ENCODE measurements around the gene OPN1SW.

OPN1SW gene

DNA sequence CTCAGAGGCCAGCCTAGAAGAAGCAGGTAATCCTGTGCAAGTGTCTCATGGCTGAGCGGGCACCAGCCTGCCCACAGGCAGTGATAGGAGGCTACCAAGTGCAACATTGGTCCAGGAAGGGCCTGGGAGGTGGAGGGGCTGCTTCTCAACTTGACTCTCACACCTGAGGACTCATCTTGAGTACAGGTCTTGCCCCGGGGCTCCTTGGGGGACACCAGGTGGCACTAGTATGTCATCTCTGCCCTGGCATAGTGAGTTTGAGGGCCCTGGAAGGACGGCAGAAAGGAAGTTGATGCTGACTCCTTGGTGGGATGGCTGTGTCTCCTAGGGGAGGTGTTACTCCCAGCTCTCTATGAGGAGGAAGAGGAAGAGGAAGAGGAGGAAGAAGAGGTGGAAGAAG, 18.4 kb upstream of the OPN1SW start:
- DNase-seq (ENCODE audit: low read depth in 2 of 2, low spot score in 1 of 2), result no peak

DNA sequence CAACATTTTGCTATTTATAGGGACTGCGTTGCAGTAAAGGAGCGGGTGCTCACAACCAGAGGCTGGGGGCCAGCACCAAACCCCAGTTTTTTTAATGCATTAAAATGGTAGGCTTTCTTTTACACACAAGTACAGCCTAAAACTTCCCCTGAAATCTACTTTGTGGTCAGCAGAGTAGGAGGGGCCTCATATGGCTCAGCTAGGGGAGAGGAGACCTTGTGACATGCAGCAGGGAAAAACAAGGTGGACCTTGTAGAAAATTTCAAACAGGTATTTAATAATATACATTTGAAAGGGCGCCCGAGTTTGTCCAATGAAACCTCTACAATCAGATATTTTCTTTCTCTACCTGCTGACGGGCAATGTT, 17.6 kb upstream of the OPN1SW start:
- DNase-seq (ENCODE audit: low read depth in 2 of 2, low spot score in 1 of 2), result no peak

DNA sequence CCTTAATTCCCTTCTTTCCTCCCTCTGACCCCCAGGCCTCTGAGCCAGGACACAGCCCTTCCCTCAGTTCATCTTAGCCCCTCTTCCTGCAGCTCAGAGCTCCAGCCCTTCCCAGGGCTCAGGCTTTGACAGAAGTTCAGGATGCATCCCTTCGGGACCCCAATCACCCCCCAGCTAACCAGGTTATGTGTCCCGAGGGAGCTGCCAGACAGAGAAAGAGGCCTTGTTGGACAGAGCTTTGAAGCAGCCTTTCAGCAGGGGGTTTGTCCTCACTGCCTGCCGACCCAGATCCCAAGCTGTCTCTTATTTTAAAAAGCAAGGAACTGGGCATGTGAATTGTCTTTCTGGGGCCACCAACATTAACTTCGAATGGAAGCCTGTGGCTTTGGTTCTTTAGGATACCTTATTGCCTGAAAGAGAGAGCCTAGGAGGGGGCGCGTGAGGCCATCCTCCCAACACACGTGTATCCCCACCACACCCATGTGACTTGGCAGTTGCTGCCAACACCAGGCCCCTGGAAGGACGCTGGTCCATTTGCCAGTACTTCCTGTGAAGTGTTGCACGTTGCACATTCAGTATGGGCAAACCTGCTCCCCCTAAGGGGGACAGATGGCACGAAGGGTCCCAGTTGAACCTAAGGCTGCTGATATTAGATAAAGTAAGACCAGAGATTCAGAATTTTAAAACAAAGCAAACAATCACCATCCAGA, 17.0 kb upstream of the OPN1SW start:
- DNase-seq (ENCODE audit: low read depth in 2 of 2, low spot score in 1 of 2), result no peak

DNA sequence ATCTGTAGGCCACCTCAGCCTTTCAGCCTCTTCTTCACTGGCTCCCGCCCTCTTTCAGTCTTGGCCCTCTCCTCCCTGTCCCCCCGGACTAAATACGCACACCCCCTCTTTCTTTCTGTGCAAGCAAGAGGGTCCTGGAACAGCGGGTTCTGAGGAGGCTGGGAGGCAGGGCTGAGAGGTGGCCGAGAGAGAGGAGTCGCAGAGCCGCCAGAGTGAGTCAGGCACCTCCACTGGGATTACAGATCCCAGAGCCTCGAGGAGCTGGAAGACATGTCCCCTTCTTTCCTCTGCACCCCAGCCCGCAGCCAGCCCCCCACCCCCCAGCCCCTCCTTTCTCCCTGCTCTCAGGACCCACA, 16.4 kb upstream of the OPN1SW start:
- DNase-seq (ENCODE audit: low read depth in 2 of 2, low spot score in 1 of 2), result no peak

DNA sequence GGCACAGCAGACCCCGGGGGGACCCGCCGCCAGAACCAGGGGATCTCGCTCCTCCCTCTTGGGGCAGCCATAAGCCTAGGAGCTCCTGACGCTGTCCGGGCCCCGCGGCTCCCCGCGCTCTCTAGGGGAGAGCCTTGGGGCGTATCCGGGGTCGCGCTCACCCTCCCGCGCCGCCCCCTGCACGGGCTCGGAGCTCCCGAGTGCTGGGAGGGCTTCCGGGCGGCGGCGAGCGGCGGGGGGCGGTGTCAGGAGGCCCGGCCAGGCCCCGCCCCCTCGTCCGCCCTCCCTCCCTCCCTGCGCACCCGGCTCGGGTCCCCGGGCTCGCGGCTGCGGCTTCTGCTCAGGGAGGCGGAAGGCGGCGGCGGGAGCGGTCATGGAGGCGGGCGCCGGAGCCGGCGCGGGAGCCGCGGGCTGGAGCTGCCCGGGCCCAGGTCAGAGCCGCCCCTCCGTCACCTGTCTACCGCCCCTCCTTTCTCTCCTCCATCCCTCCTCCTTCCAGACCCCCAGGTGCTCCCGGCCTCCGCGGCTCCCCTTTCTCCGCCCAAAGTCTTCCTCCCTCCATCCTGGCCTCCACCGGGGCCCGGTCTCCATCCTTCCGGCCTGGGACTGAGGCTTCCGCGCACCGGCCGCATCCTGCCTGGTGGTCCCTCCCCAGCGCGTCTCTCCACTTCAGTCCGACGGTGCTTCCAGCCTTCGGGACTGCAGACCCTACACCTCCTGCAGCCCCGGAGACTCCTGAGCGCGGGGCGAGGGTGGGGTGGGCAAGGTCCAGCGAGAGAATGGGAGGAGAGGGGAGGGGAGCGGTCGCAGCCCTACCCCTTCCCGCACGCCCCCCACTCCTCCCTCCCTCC, 15.8 kb upstream of the OPN1SW start, which contains the start of gene CCDC136:
TSS of gene CCDC136 (plus strand) at position 848 of the 851 bp plus-strand sequence. CDS start 444 bp downstream, outside the sequence.
- DNase-seq (ENCODE audit: low read depth in 2 of 2, low spot score in 1 of 2), result peak; percentile 37 to 51

DNA sequence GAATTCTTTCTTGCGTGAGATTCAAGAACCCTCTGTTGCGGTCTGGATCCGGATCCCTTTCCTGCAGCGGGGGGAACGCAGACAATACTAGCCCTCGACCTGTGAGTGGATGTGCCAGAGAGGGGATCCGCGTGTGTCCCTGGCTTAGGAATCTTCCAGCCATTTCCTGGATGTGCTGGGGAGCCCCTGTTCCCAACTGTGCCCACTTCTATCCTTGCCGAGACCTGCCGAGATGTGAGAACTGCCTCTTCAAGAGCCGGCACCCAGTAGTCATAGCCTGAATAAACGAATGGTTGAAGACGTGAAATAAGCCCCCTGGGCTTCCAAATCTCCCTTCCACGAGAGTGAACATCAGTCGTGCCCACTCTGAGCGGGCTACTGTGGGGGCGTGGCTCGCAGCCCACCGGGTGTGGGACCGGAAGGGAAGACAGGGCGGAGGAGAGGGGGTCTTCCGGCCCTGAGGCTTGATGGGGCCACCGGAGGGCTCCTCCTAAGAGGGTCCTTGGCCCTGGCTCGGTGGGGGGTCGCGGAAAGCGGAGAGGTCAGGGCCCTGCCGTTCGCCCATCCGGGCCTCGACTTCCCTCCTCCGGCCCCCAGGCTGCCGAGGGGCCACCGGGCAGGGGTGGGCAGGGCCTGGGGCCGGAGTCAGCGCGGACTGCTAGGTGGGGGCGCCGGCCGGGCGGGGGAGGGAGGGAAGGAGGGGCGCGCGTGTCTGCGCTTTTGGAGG, 14.9 kb upstream of the OPN1SW start:
- DNase-seq (ENCODE audit: low read depth in 2 of 2, low spot score in 1 of 2), result no peak

DNA sequence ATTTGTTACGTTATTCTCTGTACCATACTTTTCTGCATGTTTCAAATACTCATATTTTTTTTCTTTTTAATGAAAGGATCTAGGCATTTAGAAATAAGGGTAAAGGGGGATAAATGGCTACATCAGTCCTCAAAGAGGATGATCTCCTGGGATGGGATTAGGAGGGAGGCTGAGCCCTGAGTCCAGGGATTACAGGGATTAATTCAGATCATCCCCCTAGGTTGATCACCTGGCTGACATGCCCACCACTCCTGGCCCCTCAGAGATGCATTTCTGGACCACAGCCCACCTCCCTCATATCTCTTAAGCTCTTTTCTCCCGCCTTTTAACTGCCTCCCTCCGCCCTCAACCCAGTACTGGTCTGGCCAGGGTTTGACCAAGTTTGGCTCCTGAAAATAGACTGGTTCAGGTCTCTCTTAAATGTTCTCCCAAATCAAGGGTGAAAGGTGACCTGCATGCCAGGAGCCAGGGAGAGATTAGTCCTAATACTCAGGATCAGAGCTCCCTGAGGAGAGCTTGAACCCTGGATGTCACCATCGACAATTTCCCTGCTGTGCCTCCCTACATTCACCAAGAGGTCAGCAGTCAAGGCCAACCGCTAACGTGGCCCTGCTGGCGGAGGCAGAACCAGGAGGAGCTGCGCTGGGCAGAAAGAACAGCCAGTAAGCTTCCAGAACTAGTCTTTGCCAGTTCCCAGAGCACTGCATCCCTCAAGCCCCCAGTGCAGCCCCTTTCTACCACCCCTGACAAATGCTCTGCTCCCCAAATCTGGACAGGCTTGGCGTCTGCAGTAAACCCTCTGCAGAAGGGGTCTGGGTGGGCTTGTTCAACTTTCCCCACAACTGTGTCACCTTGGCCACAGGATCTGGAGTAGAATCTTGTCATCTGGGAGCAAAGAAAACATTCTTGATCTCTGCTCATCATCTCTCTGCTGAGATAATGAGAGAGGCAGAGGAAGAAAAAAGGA, 13.1 kb upstream of the OPN1SW start:
- DNase-seq (ENCODE audit: low read depth in 2 of 2, low spot score in 1 of 2), result no peak

DNA sequence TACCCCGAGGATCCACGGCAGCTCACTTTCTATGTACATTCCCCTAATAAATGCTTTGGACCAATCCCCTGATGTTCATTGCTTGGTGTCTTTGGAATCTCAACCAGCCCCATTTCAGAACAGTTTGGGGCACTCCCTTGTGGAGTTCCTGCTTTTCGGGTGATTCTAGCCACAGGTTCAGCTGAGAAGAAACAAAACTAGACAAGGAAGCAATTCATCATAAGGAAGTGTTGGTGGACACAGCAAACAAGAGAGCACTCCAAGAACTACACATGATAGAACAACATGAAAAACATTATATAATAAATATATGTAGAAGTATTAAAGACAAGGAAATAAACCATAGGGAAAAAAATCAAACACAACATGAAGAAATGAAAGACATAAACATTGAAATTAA, 10.1 kb upstream of the OPN1SW start:
- DNase-seq (ENCODE audit: low read depth in 2 of 2, low spot score in 1 of 2), result no peak

DNA sequence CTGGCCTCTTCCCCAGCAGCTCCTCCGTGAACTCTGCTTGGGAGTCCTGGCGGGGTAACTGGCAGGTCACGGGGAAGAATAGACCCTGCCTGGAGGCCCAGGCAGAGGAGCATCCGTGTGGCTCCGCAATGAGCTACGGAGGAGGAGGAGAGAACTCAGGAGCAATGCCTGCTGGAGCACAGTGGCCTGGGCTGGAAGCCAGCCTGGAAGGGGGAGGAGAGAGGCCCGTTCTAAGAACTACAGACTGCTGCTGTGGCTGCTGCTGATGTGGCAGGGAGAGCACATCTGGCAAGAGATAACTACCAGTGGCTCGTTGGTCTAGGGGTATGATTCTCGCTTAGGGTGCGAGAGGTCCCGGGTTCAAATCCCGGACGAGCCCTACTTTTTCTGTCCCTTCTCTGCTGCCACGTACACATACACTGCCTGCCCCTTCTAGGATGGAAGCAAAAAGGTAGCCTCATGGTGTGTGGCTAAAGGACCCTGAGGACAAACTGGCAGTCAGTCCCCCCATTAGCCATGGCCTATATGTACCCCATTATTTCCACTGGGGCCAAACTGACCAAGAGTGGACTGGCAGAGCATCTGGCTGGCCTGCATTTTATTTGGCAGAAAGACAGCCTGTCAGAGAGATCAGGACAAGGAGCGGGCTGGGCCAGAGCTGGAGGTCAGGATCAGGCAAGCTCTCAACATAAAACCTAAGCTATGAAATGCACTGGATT, 7.7 kb upstream of the OPN1SW start:
- DNase-seq (ENCODE audit: low read depth in 2 of 2, low spot score in 1 of 2), result no peak

DNA sequence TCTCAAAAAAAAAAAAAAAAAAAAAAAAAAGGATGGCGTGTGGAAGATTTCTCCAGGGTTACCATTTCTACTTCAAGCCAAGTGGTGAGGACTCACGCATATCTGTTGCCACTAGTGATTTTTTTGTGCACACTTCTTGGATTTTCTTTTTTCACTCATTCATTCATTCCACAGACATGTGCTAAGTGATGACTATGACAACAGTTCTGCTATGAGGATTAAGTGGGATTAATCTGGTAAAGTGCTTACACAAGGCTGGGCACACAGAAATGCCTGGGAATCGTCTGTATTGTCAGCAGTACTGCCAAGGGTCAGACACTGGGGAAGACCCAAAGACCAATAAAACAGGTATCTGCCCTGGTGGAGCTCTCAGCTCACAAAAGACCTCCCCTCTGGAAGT, 6.3 kb upstream of the OPN1SW start:
- no peak for DNase-seq (ENCODE audit: low read depth in 2 of 2, low spot score in 1 of 2)

DNA sequence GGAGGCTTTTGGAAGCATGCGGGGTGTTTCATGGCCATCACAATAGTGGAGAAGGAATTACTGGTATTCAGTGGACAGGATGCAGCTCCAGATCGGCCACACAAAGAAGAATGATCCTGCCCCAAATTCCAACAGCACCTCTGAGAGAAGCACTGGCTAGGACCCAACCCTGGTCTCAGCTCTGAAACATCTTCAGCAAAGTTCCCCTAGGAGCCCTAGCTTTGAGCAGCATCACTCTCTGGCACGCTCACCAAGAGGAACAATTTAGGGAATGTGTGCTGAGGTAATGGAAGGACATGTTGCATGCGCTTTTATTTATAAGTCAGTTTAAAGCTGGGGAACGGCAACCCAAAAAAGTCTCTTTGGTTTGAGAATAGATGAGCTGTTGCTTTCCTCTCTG, 5.5 kb upstream of the OPN1SW start:
- DNase-seq (ENCODE audit: low read depth in 2 of 2, low spot score in 1 of 2), result no peak

DNA sequence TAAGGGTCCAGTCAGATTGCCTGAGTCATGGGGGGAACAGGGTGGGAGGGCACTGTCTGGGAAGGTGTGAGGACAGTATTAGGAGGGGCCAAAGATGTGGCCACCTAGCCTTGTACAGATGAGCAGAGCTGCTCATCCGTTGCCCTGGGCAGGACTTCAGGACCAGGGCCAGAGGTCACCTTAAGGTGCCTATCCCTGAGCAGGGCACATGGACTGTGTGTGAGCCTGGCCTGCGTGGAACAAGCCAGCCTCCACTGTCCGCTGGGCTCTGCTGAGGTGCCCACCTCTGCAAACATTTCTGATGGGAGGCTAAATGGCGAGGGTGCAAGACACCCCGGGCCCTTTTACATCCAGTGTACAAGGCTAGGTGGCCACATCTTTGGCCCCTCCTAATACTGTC, 3.4 kb upstream of the OPN1SW start:
- no peak for DNase-seq (ENCODE audit: low read depth in 2 of 2, low spot score in 1 of 2)

DNA sequence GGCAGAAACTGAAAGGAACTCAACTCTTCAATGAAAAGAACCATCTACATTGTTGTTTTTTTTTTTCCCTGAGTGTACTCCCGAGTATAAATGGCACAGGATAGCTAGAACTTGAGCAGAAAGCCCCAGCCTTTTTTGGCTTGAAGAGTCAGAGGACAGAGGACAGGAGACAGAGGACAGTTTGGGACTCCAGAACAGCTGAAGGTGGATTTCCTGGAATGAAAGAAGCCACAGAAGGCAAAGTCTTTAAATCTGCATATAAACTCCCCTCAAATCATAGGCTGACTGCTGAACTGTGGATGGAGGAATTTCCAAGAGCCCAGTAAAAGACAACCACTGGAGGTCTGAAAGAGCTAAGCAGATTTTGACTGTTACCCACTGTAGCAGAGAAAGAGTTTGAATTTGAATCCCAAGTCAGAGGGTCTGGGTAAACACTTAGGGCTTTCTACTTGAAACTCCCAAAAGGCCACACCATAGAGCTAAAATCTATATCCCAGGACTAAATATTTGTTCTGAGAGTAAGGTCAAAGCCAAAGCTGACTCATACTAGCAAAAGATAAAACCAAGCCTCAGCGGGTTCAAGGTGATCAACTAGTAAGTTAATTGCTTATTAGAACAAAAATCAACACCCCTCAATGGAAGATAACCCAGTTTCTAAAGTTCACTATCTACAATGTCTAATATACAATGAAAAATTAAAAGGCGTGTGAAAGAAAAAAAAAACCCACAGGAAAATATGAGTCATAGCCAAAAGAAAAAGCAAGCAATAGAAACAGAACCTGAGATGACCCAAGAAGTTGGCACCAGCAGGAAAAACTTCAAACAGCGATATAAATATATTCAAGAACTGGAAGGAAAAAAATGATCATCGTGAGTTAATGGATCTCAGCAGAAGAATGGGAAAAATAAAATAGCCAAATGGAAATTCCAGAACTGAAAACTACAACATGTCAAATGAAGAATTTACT, 1.8 kb upstream of the OPN1SW start:
- no peak for DNase-seq (ENCODE audit: low read depth in 2 of 2, low spot score in 1 of 2)

DNA sequence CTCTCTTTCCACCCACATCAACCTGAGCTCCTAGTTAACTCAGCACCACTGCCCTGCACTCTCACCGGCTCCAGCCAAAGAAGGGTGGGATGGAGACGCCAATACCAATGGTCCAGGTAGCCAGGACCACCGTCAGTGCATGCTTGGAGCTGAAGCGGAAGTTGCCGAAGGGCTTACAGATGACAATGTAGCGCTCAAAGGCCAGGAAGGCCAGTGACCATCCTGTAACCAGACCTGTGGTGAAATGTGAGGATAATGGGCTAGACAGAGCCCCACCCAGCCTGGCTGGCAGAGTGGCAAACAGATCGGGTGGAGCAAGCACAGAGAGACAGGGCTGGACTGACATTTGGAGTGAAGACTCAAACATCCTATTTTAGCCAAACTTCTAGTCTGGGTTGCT, 673 bp downstream of the OPN1SW start:
- DNase-seq (ENCODE audit: low read depth in 2 of 2, low spot score in 1 of 2), result no peak

DNA sequence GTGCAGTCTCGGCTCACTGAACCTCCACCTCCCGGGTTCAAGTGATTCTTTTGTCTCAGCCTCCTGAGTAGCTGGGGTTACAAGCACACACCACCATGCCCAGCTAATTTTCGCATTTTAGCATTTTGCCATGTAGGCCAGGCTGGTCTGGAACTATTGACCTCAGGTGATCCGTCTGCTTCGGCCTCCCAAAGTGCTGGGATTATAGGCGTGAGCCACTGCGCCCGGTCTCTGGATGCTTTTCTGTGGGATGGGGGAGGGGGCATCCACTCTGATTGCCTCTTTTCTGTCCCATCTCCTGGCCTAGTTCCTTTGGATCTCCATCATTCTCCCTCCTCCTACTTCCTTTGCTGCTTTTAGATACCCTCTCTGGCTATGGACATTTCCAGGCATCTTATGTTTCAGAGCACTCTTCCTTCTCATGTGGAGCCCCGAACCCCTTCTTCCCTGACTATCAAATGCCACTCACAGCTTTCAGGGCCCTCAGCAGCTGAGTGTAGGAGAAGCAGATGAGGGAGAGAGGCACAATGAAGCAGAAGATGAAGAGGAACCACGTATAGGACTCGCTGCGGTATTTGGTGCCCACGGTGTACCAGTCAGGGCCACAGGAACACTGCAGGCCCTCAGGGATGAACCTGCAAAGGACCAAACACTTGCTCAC, 1.4 kb downstream of the OPN1SW start:
- no peak for DNase-seq (ENCODE audit: low read depth in 2 of 2, low spot score in 1 of 2)

DNA sequence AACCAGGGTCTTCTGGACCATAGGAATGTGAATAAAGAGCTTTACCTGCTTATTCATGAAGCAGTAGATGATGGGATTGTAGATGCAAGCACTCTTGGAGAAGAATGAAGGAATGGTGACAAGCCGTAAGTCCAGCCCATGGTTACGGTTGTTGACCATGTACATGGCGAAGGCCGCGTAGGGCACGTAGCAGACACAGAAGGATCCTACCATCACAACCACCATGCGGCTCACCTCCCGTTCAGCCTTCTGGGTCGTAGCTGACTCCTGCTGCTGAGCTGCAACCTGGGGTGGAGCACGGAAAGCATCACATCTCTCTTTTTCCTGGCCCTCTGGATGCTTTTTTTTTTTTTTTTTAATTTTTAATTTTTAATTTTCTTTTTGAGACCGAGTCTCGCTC, 2.0 kb downstream of the OPN1SW start:
- no peak for DNase-seq (ENCODE audit: low read depth in 2 of 2, low spot score in 1 of 2)

DNA sequence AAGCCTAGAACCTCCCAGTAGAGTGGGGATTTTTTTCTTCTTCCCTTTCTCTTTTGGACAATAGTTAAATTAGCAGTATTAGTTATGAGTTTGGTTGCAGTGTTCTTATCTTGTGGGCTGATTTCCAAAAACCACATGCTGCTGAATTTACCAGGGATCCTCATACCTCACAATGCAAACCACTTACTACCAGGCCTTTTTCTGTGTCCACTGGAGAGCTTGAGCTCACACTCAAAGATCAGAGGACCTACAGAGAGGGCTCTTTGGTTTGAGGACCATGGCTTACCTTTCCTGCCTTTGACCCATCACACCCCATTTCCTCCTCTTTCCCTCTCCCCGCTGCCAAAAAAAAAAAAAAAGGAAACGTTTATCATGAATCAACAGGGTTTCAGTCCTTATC, 5.4 kb downstream of the OPN1SW start:
- no peak for DNase-seq (ENCODE audit: low read depth in 2 of 2, low spot score in 1 of 2)

DNA sequence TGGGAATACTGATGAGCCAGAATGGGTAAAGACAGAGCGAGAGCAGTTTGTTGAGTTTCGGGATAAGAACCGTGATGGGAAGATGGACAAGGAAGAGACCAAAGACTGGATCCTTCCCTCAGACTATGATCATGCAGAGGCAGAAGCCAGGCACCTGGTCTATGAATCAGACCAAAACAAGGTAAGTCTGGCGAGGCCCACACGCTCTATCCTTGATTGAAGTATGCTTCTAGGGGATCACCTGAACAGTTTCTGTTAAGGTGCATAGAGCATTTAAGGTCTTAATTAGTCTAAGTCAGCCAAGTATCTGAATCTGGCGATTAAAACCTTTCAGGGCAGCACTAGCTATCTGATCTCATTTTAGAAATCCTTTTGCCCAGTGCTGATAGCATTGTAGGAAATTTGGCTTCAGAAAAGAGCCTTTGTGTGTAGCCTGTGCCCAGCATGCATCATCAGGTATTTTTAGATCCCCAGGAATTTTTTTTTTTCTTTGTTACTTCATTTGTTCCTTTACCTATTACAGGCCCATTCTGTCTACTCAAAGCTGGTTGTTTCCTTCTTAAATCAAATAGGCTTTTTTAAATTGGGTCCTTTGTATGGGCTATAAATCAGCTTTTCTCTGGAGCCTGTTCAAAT, 8.0 kb downstream of the OPN1SW start:
- no peak for DNase-seq (ENCODE audit: low read depth in 2 of 2, low spot score in 1 of 2)
